HS-27A (cell line): ENCODE data around the gene PDIA5.
A peak's percentile ranks its signal among the peaks of the same experiment; 100 is the strongest.
"Not testable (repeated sequence)": the region's sequence is repeated elsewhere in the genome, so short reads cannot be mapped to it uniquely, and the experiment has no call there.

ENCODE experiments used
- DNase-seq: peaks from one replicate; pipeline ENCODE4 v3.0.0-alpha.2; 2012; ENCODE audit warnings: low read depth, missing footprints

PDIA5 gene

GRCh38 chr3:123093696-123094095, 26.9 kb downstream of the PDIA5 start:
- DNase-seq, result no peak

GRCh38 chr3:123094516-123095313, 27.9 kb downstream of the PDIA5 start:
- DNase-seq, result no peak

- DNase-seq, result no peak
Measured at GRCh38 chr3:123096126-123096525, 29.3 kb downstream of the PDIA5 start.

DNA sequence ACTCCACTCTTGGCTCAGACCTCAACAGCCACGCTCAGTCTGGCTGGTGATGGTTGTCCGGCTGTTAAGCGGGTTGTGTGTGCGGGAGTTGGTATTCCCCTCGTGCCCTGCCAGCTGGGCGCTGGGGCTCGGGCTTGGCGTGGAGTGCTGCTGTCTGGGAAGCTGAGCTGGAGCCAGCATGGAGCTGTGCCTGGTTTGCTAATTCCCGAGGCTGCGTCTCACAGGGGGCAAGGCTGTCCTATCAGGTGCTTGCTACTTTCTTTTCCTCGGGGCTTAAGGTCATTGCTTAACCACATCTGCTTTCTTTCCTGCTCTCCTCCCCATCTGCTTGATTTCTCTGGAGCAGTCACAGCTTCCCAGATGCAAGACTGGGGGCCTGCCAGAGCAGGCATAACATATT, 29.9 kb downstream of the PDIA5 start:
- DNase-seq, result no peak

DNA sequence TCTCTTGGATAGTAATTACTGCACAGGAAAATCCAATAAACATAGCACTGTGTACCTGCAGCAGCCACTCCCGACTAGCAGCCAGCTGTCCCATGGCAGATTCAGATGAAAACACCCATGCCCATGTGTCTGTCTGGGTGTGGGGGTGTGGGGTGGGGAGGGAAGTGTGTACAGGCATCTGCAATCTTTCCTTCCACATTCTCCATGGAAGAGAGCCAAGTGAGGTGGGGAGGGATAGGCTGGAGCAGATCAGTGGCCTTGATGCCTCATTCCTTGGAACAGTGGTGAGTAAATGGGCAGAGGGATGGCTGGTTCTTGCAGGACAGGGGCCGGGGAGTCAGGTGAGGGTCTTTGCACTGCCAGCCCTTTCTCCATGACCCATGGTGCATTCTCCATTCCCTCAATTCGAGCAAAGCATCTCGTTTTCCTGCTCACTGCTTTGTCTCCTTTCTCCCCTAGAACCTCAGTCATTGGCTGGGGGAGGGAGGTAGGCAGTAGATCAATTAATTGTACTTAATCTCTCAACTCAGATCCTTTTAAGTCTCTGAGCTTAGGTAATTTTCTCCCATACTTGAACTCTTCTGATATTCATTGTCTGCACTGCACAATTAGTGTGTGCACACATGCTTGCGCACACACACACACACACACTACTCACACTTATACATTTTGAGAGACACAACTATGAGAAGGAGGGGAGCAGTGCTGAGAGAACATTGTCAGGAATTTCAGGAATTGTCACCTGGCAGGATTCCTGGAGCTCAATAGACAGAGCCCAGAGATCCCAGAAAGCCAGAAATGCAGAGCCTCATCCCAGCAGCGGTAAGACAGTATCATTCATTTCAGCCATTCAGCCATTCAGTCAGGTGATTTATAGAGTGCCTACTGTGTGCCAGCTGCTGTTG, 31.9 kb downstream of the PDIA5 start:
- DNase-seq, result no peak

DNA sequence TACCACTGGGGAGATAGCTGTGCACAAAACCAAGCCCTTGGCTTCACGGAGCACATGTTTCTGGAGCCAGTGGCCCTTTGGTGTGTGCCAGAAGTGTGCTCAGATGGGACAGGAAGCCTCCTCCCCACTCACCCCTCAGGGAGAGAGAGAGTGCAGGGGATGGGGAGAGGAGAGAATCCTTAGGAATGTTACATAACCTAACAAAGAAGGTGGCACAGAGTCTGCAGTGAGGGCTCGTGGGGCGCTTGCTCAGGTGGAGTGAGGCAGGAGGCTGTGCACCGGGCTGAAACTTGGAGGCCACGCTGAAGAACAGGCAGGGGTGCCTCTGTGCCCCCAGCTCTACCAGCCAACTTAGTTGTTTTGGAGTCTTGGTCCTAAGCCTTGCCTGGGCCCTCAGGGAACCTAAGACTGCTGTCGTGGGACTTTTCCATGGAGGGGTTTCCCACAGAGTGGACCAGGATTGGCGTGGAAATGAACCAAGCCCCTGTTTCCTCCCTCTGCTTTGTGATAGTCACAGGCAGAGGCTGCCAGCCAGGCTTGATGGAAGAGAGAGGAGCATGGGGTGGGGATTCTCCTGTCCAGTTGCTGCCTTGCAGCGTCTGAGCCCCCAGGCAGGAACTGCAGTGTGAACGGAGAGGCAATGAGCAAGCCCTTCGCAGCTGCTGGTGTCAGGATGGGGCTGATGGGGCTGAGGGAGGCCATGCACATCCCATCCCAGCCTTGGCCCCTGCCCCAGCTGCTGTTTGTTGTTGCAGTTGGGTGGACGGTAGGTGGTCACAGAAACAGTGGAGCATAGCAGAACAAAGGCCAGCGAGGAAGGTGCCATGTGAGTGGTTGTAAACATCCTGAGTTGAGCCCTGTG, 32.7 kb downstream of the PDIA5 start:
- no peak for DNase-seq

GRCh38 chr3:123100193-123100776, 33.5 kb downstream of the PDIA5 start:
- no peak for DNase-seq

DNA sequence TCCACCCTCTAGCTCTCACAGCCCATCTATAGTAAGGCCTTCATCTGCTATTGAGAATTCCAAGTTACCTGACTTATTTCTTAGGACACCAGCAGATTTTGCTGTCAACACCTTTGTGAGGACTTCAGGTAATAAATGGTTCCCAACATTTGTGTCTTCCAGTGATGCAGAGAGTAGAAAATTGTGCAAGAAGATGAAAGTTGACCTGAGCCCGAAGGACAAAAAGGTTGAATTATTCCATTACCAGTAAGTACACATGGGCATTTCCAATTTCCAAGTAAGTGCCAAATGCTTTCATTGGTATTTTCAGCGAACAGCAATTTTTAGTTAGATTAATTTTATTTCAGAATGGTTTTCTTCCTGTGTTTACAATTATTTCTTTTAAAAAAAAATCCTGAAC, 35.4 kb downstream of the PDIA5 start:
- no peak for DNase-seq

DNA sequence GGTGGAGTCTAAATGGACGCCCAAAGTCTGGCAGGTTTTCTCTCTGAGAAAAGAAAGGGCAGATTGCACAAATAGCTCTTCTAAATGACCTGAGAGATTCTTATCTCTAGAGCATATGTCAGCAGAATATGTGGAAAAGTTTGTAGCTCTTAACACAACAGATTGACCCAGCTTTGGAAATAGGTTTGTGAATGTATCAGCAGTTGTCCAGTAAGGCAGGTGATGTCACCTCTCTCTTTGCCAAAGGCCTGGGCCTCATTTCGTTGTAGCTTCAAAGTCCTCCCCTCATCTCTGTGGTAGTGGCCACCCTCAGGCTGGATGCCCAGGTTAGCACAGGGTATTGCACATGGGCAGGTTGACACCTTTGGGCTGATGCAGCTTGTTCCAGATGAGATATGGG, 36.0 kb downstream of the PDIA5 start:
- no peak for DNase-seq

DNA sequence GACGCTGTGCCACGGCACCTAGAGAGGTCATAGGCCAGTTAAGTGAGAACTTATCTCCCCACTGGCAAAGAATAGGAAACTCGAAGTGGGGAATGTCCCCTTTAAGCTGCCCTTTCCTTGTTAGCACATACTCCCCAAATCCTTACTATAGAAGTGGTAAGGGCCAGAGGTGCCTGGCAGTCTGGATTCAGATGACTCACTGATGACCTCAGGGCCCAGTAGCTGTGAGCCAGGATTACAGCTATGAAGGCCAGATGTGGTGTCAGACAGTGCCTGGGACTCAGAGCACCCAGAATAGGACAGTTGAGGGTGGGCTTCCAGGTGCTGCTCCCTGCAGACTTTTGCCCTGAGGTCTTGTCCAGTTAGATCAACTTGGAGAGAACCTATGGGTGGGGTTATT, 37.7 kb downstream of the PDIA5 start:
- DNase-seq, result peak; percentile 17

DNA sequence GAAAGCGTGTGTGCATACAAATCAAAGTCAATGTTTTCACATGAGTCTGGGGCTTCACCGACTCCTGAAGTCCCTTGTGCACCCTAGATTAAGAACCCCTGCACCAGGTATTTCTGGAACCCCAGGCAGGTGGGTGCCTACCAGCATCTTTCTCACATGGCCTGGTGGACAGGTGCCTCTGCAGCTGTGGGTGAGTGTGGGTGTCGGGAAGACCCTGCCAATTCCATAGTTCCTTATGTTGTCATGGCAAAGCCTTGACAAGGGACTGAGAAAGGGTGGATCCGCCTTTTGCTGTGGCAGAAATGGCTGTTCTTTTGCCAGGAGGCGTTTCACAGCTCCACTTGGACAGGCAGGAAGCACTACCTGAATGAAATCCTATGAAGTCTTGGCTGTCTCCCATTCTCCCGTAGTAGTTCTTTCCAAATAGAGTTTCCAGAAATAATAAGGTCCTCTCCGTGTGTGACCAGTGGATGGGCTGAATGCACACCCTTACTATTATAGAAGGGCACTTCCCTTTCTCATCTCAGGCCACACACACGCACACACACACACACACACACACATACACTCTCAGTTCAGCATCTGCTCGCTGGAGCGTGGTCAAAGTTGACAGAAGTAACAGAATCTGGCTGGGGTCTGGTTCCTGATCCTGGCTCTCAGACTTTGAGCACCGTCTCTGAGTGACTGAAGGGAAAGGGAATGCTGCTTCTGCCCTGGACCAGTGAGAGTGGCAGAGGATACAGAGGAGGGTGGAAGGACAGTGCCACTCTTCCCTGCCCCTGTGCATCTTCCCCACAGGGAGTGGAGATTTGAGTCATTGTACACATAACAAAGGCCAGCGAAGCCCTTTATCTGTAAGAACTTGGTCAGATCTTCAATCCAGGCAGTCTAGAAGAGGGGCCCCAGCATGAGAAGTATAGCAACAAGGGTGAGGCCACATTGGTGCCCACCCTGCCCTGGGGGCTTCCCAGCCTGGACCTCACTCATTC, 38.7 kb downstream of the PDIA5 start:
- DNase-seq, result no peak

GRCh38 chr3:123110282-123110975, 43.6 kb downstream of the PDIA5 start:
- no peak for DNase-seq

GRCh38 chr3:123110976-123111615, 44.3 kb downstream of the PDIA5 start:
- DNase-seq, result no peak

DNA sequence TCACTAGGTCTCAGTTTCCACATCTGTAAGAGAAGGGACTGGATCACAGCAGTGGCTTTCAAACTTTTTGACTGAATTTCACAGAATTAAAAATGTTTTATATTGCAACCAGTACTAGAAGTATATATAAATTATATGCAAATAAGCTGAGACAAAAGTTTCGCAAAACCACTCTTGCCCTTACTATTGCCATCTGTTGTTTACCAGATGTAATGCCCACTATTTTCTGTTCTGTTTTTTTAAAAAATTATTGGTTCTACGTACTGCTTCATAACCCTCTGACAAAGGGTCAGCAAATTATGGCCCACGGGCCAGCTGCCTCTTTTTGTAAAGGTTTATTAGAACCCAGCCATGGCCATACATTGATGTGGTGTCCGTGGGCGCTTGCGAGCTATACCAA, 44.8 kb downstream of the PDIA5 start:
- DNase-seq, result no peak

GRCh38 chr3:123112232-123112631, 45.4 kb downstream of the PDIA5 start:
- DNase-seq, result no peak

DNA sequence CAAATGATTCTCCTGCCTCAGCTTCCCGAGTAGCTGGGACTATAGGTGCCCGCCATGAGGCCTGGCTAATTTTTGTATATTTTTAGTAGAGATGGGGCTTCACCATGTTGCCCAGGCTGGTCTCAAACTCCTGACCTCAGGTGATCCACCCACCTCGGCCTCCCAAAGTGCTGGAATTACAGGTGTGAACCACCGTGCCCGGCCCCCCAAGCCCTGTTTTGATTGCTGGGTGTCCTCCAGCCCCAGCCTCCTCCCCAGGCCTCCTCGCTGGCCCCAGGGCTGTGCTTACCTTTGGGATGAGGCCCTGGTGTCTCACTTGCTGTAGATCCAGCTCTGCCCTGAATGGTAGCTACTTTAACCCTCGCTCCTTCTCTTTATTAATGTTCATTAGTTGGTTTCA, 45.8 kb downstream of the PDIA5 start:
- not testable (repeated sequence) for DNase-seq

- DNase-seq, result no peak
Measured at GRCh38 chr3:123113889-123114450, 47.1 kb downstream of the PDIA5 start.

- no peak for DNase-seq
Measured at GRCh38 chr3:123116116-123116515, 49.3 kb downstream of the PDIA5 start.

DNA sequence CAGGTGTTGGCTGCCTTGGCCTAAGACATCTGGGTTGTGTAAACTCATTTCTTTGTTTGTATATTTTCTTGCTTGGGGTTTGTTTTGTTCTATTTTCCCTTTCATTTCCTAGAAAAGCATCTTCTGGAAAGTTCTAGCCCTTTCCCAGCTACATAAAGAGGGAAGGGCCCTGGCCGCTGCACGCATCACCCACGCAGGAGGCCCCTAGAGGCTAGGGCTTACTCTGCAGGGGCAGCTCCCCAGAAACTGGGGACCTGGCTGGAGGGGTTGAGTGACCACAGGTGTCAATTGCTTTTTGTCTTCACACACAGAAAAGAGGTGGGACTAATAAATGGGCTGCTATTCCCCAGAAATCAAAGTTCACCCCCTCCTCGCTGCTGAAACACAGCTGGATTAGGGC, 52.6 kb downstream of the PDIA5 start:
- no peak for DNase-seq
